ENCODE measurements around the gene MAPKAPK5.

MAPKAPK5 gene

GRCh38 chr12:111904446-111904975, 62.5 kb downstream of the MAPKAPK5 start:
- no peak overlapping the region for H3K27ac ChIP-seq (ENCODE audit: low read depth, low read length)
- H3K4me3 ChIP-seq (ENCODE audit: low read length) = no peak overlapping the region
- H3K36me3 ChIP-seq (ENCODE audit: control insufficient read depth, low read length) = peaks cover 30% of the 10 kb centered on the region
- H3K4me1 ChIP-seq (ENCODE audit: control insufficient read depth, low read length) = no peaks in the 10 kb centered on the region
- H3K79me2 ChIP-seq (ENCODE audit: control insufficient read depth, low read length) = no peaks in the 10 kb centered on the region
- peaks cover 2% of the 10 kb centered on the region; the same call in 1 of the 2 replicates for H3K9me3 ChIP-seq (ENCODE audit: control insufficient read depth, insufficient read depth, low read length)
- H3K4me2 ChIP-seq (ENCODE audit: low read length) = no peak overlapping the region
- H3F3A ChIP-seq (ENCODE audit: control insufficient read depth, insufficient read depth) = no peaks in the 10 kb centered on the region; the same call in 1 of the 2 replicates
- H3K27me3 ChIP-seq (ENCODE audit: control insufficient read depth, low read length) = no peaks in the 10 kb centered on the region
- no peaks in the 10 kb centered on the region for H4K20me1 ChIP-seq (ENCODE audit: control insufficient read depth, insufficient read depth, low read depth, low read length)
- H3K9me2 ChIP-seq (replicated peaks; ENCODE audit: control insufficient read depth, low read length) = no peaks in the 10 kb centered on the region
- TF ChIP-seq, protein P1, sequence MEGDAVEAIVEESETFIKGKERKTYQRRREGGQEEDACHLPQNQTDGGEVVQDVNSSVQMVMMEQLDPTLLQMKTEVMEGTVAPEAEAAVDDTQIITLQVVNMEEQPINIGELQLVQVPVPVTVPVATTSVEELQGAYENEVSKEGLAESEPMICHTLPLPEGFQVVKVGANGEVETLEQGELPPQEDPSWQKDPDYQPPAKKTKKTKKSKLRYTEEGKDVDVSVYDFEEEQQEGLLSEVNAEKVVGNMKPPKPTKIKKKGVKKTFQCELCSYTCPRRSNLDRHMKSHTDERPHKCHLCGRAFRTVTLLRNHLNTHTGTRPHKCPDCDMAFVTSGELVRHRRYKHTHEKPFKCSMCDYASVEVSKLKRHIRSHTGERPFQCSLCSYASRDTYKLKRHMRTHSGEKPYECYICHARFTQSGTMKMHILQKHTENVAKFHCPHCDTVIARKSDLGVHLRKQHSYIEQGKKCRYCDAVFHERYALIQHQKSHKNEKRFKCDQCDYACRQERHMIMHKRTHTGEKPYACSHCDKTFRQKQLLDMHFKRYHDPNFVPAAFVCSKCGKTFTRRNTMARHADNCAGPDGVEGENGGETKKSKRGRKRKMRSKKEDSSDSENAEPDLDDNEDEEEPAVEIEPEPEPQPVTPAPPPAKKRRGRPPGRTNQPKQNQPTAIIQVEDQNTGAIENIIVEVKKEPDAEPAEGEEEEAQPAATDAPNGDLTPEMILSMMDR (IDR thresholded peaks at IDR 0.05; ENCODE audit: low read depth, low read length, poor library complexity, severe bottlenecking) = no peak
- no peak for TF ChIP-seq EZH2phosphoT487 (IDR thresholded peaks at IDR 0.05; ENCODE audit: borderline replicate concordance, low read length)

- Histone ChIP-seq H3F3A (ENCODE audit: control insufficient read depth, insufficient read depth) (no peaks in the 10 kb centered on the region; the same call in 1 of the 2 replicates), H3K9me2 (replicated peaks; ENCODE audit: control insufficient read depth, low read length) (no peaks in the 10 kb centered on the region), H4K20me1 (ENCODE audit: control insufficient read depth, insufficient read depth, low read depth, low read length) (no peaks in the 10 kb centered on the region), H3K4me1 (ENCODE audit: control insufficient read depth, low read length) (no peaks in the 10 kb centered on the region), H3K36me3 (ENCODE audit: control insufficient read depth, low read length) (peaks cover 27% of the 10 kb centered on the region), H3K79me2 (ENCODE audit: control insufficient read depth, low read length) (no peaks in the 10 kb centered on the region), H3K9me3 (ENCODE audit: control insufficient read depth, insufficient read depth, low read length) (peaks cover 2% of the 10 kb centered on the region; the same call in 1 of the 2 replicates), H3K4me2 (ENCODE audit: low read length) (no peak overlapping the region), H3K4me3 (ENCODE audit: low read length) (no peak overlapping the region), H3K27me3 (ENCODE audit: control insufficient read depth, low read length) (no peaks in the 10 kb centered on the region), H3K27ac (ENCODE audit: low read depth, low read length) (no peak overlapping the region)
- TF ChIP-seq, protein P1 (IDR thresholded peaks at IDR 0.05; ENCODE audit: low read depth, low read length, poor library complexity, severe bottlenecking) = no peak
- TF ChIP-seq EZH2phosphoT487 (IDR thresholded peaks at IDR 0.05; ENCODE audit: borderline replicate concordance, low read length) = no peak
Observed at GRCh38 chr12:111905502-111905901, 63.5 kb downstream of the MAPKAPK5 start.

- H3K9me2 ChIP-seq (replicated peaks; ENCODE audit: control insufficient read depth, low read length) = no peaks in the 10 kb centered on the region
- no peaks in the 10 kb centered on the region for H3K79me2 ChIP-seq (ENCODE audit: control insufficient read depth, low read length)
- no peaks in the 10 kb centered on the region for H3F3A ChIP-seq (ENCODE audit: control insufficient read depth, insufficient read depth)
- no peak overlapping the region for H3K4me3 ChIP-seq (ENCODE audit: low read length)
- no peaks in the 10 kb centered on the region for H3K4me1 ChIP-seq (ENCODE audit: control insufficient read depth, low read length)
- H3K9me3 ChIP-seq (ENCODE audit: control insufficient read depth, insufficient read depth, low read length) = peaks cover 2% of the 10 kb centered on the region; the same call in 1 of the 2 replicates
- TF ChIP-seq, protein P1 (IDR thresholded peaks at IDR 0.05; ENCODE audit: low read depth, low read length, poor library complexity, severe bottlenecking) = no peak
- TF ChIP-seq EZH2phosphoT487 (IDR thresholded peaks at IDR 0.05; ENCODE audit: borderline replicate concordance, low read length) = no peak
- no peaks in the 10 kb centered on the region for H3K27me3 ChIP-seq (ENCODE audit: control insufficient read depth, low read length)
- H4K20me1 ChIP-seq (ENCODE audit: control insufficient read depth, insufficient read depth, low read depth, low read length) = no peaks in the 10 kb centered on the region
- H3K27ac ChIP-seq (ENCODE audit: low read depth, low read length) = no peak overlapping the region
- peaks cover 19% of the 10 kb centered on the region for H3K36me3 ChIP-seq (ENCODE audit: control insufficient read depth, low read length)
- no peak overlapping the region for H3K4me2 ChIP-seq (ENCODE audit: low read length)
Observed at GRCh38 chr12:111907740-111908139, 65.7 kb downstream of the MAPKAPK5 start.
